GM12878 (cell line): ENCODE results near the gene ATG9A.

ENCODE experiments used
- EZH2 ChIP-seq: IDR thresholded peaks from 2 replicates; pipeline ENCODE4 v1.6.1; 2012; ENCODE audit warnings: low read depth, mild to moderate bottlenecking, control low read depth, inconsistent platforms, low read length, borderline replicate concordance; ENCODE audit not compliant: control insufficient read depth
- FOS ChIP-seq: IDR thresholded peaks from 3 replicates; pipeline ENCODE4 v1.6.1; 2011; ENCODE audit warnings: borderline replicate concordance; ENCODE audit not compliant: insufficient read length; ENCODE audit errors: extremely low read depth
- FOXM1 ChIP-seq: IDR thresholded peaks from 2 replicates; pipeline ENCODE4 v1.6.1; 2012; ENCODE audit warnings: low read depth, mild to moderate bottlenecking, inconsistent platforms, low read length, moderate library complexity
- MTA3 ChIP-seq: IDR thresholded peaks from 2 replicates; pipeline ENCODE4 v1.6.1; 2012; ENCODE audit warnings: low read length, inconsistent platforms, borderline replicate concordance
- MYC ChIP-seq: IDR thresholded peaks from 2 replicates; pipeline ENCODE4 v1.6.1; 2011; ENCODE audit warnings: mild to moderate bottlenecking, low read length, moderate library complexity, inconsistent platforms; ENCODE audit not compliant: insufficient read depth, insufficient replicate concordance, insufficient read length, severe bottlenecking
- NFYB ChIP-seq: IDR thresholded peaks from 2 replicates; pipeline ENCODE4 v1.6.1; 2011; ENCODE audit warnings: low read depth, mild to moderate bottlenecking, low read length, improper control_type of control experiment, moderate library complexity; ENCODE audit not compliant: insufficient read depth
- NRF1 ChIP-seq: conservative IDR thresholded peaks from 2 replicates; pipeline ENCODE4 v1.6.1; 2011; ENCODE audit warnings: mild to moderate bottlenecking, low read depth, low read length, improper control_type of control experiment
- POLR2A ChIP-seq: IDR thresholded peaks from 2 replicates; pipeline ENCODE4 v1.6.1; 2011; ENCODE audit warnings: low read depth, mild to moderate bottlenecking, low read length
- POLR2AphosphoS5 ChIP-seq: IDR thresholded peaks from 2 replicates; pipeline ENCODE4 v1.6.1; 2011; ENCODE audit warnings: mild to moderate bottlenecking, low read length, inconsistent platforms
- RAD21 ChIP-seq: IDR thresholded peaks from 2 replicates; pipeline ENCODE4 v1.6.1; 2011; ENCODE audit warnings: mild to moderate bottlenecking, low read depth, low read length, moderate library complexity; ENCODE audit not compliant: insufficient read depth
- SUZ12 ChIP-seq: fragments of 200-600 bp; sonication (generic); IDR thresholded peaks from one replicate; pipeline ENCODE4 v1.6.1; 2018; ENCODE audit warnings: antibody characterized with exemption, mild to moderate bottlenecking; ENCODE audit not compliant: unreplicated experiment
- TF ChIP-seq, protein P1 (sequence below): fragments of 450-650 bp; IDR thresholded peaks from 2 replicates; pipeline ENCODE4 v1.6.1; 2018; ENCODE audit warnings: borderline replicate concordance, mild to moderate bottlenecking; ENCODE audit not compliant: partially characterized antibody
- TF ChIP-seq, protein P2 (sequence below), 3 experiments: IDR thresholded peaks in 2 of 3; conservative IDR thresholded peaks in 1 of 3; 2 replicates each; pipeline ENCODE4 v1.5.1; 2011; ENCODE audit warnings: low read depth in 3 of 3, low read length in 3 of 3, mild to moderate bottlenecking in 3 of 3, control low read depth in 2 of 3, moderate library complexity in 2 of 3, inconsistent platforms in 1 of 3, mixed read lengths in 1 of 3; ENCODE audit not compliant: control insufficient read depth in 2 of 3, insufficient read depth in 1 of 3; ENCODE audit errors: extremely low read depth in 1 of 3

GRCh38 chr2:219268294-219268693, 38.9 kb upstream of the ATG9A start:
- TF ChIP-seq MYC (no peak), FOS (no peak), POLR2A (no peak), MTA3 (no peak), FOXM1 (no peak), RAD21 (no peak), POLR2AphosphoS5 (no peak), EZH2 (no peak), SUZ12 (no peak), NRF1 (no peak), NFYB (no peak)
- TF ChIP-seq, protein P1, sequence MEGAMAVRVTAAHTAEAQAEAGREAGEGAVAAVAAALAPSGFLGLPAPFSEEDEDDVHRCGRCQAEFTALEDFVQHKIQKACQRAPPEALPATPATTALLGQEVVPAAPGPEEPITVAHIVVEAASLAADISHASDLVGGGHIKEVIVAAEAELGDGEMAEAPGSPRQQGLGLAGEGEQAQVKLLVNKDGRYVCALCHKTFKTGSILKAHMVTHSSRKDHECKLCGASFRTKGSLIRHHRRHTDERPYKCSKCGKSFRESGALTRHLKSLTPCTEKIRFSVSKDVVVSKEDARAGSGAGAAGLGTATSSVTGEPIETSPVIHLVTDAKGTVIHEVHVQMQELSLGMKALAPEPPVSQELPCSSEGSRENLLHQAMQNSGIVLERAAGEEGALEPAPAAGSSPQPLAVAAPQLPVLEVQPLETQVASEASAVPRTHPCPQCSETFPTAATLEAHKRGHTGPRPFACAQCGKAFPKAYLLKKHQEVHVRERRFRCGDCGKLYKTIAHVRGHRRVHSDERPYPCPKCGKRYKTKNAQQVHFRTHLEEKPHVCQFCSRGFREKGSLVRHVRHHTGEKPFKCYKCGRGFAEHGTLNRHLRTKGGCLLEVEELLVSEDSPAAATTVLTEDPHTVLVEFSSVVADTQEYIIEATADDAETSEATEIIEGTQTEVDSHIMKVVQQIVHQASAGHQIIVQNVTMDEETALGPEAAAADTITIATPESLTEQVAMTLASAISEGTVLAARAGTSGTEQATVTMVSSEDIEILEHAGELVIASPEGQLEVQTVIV = no peak
- TF ChIP-seq, protein P2, sequence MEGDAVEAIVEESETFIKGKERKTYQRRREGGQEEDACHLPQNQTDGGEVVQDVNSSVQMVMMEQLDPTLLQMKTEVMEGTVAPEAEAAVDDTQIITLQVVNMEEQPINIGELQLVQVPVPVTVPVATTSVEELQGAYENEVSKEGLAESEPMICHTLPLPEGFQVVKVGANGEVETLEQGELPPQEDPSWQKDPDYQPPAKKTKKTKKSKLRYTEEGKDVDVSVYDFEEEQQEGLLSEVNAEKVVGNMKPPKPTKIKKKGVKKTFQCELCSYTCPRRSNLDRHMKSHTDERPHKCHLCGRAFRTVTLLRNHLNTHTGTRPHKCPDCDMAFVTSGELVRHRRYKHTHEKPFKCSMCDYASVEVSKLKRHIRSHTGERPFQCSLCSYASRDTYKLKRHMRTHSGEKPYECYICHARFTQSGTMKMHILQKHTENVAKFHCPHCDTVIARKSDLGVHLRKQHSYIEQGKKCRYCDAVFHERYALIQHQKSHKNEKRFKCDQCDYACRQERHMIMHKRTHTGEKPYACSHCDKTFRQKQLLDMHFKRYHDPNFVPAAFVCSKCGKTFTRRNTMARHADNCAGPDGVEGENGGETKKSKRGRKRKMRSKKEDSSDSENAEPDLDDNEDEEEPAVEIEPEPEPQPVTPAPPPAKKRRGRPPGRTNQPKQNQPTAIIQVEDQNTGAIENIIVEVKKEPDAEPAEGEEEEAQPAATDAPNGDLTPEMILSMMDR (IDR thresholded peaks at IDR 0.05 in 2 of 3, conservative IDR thresholded peaks at IDR 0.05 in 1 of 3; ENCODE audit: control insufficient read depth in 2 of 3, extremely low read depth in 1 of 3, insufficient read depth in 1 of 3, low read depth in 3 of 3, low read length in 3 of 3) = no peak
